GM19397 (cell line): Measurements from ENCODE around the gene ADAMTS9.

Experiments
- ATAC-seq: cut with Tn5 transposase; IDR thresholded peaks from one replicate; pipeline ENCODE4 v1.9.1; 2021; ENCODE audit warnings: mild to moderate bottlenecking, moderate library complexity; ENCODE audit not compliant: unreplicated experiment

ADAMTS9 gene

DNA sequence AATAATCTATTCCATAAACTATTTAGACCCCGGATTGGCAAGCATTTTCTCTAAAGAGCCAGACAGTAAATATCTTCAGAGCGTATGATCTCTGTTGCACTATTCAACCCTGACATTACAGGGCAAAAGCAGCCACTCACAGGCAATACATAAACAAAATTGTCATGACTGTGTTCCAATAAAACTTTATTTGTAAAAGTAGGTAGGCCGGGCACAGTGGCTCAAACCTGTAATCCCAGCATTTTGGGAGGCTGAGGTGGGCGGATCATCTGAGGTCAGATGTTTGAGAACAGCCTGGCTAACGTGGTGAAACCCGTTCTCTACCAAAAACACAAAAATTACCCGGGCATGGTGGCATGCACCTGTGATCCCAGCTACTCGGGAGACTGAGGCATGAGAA lies 66.5 kb downstream of the ADAMTS9 start:
- no peak for ATAC-seq

DNA sequence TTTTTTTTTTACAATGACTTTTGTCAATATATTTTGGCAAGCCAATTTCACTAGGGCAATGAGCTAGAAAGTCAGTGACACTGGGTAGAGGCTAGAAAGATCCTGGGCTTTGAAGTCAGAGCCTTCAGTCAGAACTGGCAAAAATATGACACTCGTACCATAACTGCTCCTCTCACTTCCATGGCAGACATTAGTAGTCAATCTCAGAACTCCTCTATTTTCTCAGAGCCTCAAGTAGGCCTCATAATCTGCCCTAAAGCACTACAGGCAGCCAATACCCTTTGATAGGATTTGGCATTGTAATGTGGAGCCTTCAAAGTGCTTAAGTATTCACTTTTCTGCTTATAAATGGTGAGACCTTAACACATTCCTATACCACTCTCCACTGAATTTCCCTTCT lies 67.8 kb downstream of the ADAMTS9 start:
- ATAC-seq: no peak

GRCh38 chr3:64619216-64619615 lies 68.6 kb downstream of the ADAMTS9 start:
- ATAC-seq: no peak

DNA sequence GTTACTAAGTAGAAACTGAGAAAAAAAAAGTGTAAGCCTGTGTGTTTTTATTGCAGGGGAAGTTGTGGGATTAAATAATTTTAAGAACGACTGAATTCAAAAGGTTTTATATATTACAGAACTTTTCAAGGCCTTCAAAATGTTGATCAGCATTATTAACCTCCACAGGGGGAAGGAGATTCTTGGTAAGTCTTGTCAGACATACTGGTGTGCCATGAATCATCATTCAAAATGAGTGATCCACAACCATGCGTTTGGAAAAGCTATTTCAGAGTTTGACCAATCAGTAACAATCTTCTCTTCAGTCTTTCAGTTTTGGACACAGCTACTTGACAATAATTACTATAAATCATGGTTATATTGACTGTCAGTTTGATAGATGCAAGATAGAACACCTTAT lies 70.2 kb downstream of the ADAMTS9 start:
- ATAC-seq: no peak

DNA sequence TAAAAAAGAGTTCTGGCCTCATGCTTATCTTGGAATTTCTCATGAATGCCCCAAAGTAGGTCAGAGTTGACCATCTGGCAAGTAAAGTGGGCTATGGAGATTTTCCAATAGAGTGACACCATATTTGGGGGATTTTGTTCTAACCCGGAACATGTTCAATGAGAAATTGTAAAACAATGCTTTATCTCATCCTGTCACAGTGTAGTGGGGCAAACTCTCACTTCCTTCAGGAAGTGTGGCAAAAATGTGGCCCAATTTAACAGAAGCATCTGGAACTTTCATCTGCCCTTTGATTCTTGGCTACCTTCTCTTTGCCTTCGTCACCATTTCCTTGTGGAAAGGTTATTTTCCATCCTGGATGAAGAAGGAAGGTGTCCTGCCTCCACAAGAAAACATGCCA lies 70.8 kb downstream of the ADAMTS9 start:
- ATAC-seq: no peak

DNA sequence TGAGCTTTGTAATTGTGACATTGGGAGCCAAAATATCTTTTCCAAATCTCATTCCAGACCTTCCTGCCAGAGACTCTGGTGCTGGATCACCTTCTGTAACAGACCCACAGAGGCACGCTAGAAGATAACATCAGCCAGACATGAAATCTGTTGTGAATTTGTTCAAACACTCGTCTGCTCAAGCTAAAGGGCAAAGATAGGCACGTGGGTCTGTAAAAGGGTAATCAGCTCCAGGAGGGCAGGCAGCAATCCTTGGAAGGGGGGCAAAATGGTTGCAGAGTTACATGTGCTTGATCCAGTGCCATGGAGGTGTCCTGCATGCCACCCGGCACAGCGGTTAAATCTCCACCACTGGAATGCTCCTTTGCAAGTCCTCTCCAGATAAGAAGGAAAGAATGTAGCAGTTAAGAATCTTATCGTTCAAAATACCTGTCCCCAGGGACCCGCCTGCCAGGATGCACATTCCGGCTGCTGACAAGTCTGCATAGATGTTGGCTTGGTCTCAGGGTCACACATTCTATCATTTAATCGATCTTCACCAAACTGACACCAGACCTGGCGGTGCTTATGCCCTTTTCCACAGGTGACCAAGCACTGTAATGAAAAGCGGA lies 74.8 kb downstream of the ADAMTS9 start:
- ATAC-seq: no peak

DNA sequence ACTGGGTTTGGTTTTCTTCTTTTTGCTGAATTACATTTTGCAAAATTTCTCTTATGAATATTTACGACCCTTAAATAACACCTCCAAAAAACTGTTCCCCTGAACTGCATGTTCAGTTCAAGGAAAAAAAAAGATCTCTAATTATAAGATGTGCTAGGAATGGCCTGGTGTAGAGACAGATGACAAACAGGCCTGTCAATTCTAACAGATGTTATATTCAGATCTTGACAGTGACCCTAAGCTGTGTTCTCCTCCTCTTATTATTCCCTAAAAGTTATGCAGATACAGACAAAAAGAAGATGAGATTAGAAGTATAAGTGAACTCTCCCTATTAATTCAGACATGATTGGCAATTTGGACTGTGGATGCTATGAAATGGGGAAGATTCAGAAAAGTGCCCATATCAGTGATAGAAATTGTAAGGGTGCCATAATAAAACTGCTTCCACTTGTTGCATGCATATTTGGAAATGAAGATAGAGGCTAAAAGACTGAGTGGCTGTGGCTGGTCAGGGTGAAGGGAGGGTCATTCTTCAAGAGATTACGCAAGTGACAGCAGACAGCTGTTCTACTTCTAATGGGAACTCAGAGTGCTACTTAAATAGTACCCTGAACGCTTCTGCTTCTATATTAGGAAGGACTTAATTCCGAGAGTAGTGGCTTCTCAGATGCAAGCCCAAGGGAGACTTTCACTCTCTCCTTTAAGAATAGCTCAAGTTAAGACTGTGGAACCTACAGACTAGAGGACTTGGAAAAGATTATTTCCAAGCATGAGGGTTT lies 75.5 kb downstream of the ADAMTS9 start:
- ATAC-seq: no peak

DNA sequence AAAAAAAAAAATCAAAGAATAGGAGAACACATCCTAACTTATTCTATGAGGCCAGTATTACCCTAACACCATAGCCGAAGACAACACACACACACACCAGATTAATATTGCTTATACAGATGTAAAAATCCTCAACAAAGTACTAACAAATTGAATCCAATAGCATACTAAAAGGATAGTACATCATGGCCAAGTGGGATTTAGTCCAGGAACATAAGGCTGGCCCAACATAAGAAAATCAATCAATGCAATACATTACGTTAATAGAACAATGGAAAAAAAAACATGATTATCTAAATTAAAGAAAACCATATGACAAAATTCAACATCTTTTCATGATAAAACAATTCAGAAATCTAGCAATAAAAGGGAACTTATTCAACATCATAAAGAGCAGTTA lies 79.1 kb downstream of the ADAMTS9 start:
- ATAC-seq: no peak

- ATAC-seq: no peak
Measured at GRCh38 chr3:64607032-64607551, 80.7 kb downstream of the ADAMTS9 start.

- ATAC-seq: no peak
Measured at GRCh38 chr3:64604313-64604712, 83.5 kb downstream of the ADAMTS9 start.

DNA sequence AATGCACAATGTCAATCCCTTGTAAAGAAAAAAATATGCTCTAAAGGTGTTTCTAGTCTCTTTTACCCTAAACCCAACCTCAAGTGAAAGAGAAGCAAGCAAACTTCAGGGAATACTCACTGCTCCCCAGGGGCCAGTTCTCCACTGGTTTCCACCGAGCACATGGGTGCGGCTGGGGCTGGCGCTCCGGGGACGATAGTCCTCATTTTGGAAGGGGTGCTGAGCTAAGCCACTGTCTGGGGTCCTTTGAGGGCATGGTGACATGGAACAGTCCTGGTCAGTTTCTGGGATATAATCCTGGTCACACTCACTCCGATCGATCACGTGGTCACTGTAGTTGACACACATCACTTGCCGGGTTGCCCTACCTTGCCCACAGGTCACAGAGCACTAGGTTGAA lies 86.0 kb downstream of the ADAMTS9 start:
- ATAC-seq: no peak

- no peak for ATAC-seq
Measured at GRCh38 chr3:64600246-64600950, 87.4 kb downstream of the ADAMTS9 start.

DNA sequence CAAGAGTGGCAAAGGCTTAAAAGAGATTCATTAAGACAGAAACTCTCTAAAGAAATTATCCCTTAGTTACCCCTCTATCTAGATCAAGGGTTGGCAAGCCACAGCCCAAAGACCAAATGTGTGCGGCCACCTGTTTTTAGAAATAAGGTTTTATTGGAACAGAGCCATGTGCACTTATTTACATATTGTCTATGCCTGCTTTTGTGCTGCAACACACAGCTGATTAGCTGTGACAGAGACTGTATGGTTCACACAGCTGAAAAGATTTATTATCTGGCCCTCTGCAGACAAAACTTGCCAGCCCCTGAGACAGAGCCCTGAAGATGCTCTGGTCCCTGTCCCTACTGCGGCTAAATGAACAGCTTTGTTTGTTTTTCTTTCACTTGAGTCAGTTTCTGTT lies 88.1 kb downstream of the ADAMTS9 start:
- ATAC-seq: no peak

DNA sequence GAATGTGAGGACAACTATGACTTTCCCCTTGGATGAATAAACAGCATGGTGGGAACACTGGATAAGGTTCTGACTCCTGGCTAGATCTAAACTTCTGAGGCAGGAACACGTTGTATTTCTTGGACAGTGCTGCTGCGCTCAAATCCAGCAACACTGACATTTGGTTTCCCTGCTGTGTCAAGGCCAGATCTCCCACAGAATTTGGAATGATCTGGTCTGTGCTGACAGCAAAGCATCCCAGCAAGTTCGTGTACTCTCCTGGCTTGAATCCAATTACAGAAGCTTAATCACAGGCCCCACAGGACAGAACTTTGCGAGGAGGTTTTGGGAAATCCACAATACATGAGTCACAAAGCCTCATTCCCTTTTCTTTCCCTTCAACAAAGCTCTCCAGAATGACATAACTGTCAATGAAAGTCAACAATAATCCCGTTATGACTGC lies 92.5 kb downstream of the ADAMTS9 start:
- no peak for ATAC-seq

DNA sequence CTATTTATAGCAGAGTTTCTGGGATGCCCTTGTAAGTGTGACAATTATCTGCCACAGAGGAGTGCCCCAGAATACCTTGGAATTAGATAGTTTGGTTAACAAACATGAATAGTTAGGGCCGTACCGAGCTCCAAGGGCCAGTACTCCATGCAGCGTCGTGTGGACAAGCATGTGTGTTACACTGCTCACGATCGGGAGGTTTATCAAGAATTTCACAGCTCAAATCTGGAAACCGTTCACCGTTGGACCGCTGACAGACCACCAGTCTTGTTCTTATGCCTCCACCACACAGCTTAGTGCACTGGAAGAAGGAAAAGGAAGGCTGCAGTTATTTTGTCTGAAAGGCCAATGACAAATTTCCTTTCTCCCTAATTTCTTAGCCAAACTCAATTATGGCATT lies 93.7 kb downstream of the ADAMTS9 start:
- ATAC-seq: no peak

GRCh38 chr3:64593350-64593749 lies 94.5 kb downstream of the ADAMTS9 start:
- no peak for ATAC-seq

GRCh38 chr3:64591615-64592014 lies 96.2 kb downstream of the ADAMTS9 start:
- no peak for ATAC-seq

GRCh38 chr3:64588380-64588779 lies 99.4 kb downstream of the ADAMTS9 start:
- ATAC-seq: no peak

GRCh38 chr3:64586952-64587351 lies 100.8 kb downstream of the ADAMTS9 start:
- ATAC-seq: no peak

DNA sequence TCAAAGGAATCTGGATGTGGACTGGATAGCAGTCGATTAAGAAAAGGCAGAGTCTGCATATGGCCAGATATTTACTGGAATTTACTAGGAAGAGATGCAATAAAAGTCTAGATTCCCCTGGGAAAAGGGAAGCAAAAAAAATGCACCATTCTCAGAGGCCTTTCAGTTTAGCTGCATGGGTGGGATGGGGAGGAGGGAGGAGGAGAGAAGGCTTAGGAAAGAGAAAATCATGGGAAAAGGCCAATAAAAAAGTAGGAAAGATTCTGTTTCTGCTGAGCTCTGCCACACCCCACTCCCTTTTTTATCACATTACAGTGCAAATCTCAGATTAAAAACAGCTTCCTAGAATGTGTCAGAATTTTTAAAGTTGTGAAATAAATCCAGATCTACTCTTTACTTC lies 103.6 kb downstream of the ADAMTS9 start:
- no peak for ATAC-seq

GRCh38 chr3:64578797-64579196 lies 109.0 kb downstream of the ADAMTS9 start:
- no peak for ATAC-seq
